OCI-M1 (cell line): ENCODE data around the gene ADGRA3.

ENCODE experiments used
- DNase-seq: peaks from one replicate; lab custom pipeline; 2025; lab: John Stamatoyannopoulos, UW

ADGRA3 gene

DNA sequence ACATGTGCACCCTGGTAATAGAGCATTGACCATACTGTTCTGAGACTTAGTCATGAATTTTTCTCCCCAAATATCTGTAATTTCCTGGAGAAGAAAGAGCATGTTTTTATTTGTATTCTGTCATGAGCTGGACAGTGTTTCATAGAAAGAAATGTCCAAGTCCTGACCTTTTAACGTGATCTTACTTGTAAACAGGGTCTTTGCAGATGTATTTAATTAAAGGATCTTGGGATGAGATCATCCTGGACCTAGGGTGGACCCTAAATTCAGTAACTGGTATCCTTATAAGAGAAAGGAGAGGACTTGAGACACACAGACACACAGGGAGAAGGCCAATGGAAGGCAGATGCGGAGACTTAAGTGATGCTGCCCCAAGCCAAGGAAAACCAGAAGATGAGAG lies 3.6 kb downstream of the ADGRA3 start:
- no peak for DNase-seq

DNA sequence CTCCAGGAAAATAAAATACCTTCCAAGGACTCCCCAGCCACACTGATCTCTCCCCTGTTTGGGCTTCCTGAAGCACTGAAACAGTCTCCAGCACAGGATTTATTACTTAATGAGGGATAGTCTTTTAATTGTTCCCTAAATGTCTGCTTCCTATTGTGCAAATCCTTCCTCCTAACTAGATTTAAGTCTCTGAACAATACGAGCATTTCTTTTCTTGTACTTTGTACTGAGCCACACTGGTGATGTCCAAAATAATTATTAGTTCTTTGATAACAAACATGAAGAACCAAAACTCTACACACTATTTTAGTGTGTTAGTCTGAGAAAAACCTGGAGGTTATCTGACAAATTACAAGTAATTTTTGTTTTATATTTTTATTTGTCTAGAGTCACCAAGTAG lies 5.1 kb downstream of the ADGRA3 start:
- DNase-seq: no peak

DNA sequence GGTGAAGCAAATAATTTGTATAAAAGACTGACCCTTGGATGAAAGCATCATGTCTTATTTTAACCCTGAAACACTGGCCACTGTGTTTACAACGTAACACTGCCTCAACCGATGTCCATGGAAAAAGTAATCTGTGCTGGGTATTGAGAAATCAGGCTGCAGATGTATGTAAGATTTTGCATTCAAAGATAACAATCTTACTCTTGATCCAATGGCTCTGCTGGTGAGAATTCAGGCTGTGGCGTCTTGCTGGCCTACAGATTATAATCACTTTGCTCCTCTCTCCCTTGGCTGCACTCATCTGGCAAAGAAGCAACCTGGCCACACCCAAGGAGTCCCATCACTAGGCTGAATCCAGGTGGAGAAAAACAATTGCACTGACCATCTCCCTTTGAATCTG lies 7.5 kb downstream of the ADGRA3 start:
- no peak for DNase-seq

DNA sequence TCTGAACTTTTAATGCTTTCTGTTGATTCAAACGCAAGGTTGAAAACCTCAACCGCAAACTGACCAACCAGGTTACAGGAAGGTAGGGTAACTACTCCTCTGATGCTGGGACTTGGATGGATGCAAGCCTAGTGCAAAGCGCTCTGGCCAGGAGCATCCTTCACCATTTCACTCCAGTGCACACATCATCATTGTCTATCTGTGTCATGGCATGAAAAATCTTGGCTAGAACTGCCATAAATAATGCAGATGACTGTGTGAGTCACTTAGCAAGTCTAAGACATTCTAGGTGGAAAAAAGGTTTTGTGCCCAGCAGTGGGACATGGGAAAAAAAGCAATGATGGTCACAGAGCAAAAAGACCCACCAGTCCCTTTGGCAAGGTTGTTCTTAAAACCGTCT lies 10.9 kb downstream of the ADGRA3 start:
- no peak for DNase-seq

DNA sequence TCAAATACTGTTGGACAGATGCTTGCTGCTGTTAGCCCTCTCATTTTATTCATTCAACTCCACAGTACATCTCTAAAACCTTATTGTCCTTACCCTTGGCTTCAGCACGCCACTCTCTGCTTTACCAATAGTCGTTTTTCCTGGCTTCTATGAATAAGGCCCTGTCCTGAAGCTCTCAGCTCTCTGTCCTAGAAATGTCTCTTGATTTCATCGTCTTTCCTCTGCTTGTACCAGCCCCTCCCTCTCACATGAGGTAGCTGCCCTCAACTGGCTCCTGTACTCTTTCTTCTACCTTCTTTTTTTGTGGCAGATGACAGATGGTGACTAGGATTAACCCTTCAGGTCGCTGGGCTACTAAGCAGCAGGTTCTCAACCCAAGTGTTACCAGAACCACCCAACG lies 11.4 kb downstream of the ADGRA3 start:
- no peak for DNase-seq

DNA sequence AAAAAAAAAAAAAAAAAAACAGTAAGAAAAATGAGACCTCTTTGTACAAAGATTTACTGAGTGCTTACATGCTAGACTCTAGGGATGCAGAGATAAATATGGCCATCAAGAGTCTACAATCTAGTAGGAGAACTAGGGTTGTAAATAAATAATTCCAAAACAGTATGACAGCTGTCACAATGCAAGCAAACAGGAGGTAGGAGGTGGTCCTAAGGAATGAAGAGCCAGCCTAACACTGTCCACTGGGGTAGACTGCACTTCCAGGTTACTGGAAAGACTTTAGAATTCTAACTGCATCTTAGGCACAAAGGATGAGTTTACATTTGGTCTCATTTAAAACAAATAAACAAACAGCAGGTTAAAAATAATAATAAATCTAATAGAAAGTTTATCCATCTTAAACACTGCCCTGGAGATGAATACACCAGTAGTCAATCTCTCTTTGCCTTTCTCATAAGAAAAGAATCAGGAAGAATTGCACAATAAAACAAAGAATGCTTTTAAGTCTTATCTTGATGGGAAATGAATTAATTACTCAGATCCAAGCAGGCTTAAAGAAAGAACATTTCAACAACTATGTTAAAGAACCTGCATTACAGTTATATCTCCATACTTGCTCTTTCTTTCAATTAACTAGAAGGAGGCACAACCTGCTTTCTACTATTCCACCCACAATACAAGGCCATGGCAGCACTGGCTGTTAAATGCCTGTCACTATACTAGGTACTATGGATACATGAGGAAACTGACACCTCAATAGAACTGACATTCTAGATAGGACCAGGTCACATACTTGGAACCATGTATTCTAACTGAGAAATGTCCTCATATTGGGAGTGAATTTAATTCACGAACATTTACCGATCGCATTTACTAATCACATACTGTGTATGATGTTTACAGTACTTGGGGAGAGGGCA lies 12.7 kb downstream of the ADGRA3 start:
- DNase-seq: no peak

DNA sequence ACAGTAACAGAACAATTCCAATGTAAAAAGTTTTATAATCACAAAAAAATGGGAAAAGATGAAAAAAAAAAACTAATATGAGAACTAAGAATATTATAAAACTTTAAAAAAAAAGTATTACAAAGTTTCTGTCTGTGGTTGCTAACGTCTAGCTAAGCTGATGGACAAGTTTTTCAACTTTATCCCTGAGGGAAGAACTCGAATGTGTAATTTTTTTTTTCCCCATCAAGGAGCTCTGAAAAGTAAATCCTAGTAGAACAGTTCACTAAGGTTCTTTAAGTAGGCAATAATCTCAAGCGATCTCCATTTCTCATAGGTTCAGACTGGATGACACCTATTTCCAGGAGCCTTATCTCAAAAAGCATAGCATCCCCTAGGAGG lies 14.2 kb downstream of the ADGRA3 start:
- no peak for DNase-seq

DNA sequence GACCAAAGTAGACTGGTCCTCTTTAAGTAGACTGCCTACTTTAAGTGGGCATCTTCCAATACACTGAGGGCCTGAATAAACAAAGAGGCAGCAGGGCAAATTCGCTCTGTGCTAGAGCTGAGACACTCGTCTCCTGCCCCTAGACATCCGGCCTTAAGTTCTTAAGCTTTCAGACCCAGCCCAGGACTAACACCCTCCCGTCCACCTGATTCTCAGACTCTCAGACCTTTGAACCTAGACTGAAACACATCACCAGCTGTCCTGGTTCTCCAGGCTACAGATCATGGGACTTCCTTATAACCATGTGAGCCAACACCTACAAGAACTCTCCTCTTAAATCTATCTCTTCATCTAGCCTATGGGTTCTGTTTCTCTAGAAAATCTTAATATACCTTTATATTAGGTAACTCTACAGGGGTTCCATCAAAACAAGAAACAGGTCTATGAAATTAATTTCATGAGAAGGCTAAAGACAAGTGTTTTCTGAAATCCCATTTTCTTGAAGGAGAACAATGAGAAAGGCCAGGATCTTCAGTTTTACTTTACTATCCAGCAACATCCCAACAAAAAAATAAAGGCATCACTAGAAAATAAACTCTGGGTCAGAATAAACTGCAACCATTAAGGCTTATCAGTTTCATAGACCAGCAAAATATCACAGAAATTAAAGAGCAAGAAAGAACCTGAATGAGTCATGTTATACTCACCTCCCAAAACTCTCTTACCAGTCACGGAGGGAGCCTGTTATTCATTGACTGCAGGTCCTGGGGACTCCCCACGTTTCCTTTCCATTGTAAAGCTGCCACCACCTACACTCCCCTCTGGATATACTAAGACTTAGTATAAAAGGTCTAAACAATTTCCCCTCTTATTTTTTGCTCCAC lies 14.8 kb downstream of the ADGRA3 start:
- no peak for DNase-seq

DNA sequence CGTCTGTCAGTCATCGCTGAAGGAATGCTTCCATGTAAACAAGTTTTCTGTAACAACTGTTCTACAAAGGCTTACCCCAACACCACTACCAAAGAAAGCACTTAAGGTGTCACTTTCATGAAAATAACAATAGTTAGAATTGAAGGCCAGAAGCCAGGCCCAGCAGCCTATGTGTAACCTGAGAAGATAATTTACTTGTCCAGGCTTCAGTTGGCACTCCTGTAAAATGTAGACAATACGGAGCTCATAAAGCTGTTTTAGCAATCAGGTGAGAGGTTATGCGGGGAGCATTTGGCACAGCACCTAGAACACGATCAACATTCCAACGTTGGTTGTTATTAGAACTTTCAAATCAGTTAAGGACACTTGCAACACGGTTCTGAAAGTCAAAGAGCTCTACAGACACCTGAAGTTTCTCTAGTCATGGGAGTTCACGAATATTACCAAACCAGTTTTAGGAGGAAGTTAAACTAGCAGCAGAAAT lies 15.7 kb downstream of the ADGRA3 start:
- DNase-seq: no peak

DNA sequence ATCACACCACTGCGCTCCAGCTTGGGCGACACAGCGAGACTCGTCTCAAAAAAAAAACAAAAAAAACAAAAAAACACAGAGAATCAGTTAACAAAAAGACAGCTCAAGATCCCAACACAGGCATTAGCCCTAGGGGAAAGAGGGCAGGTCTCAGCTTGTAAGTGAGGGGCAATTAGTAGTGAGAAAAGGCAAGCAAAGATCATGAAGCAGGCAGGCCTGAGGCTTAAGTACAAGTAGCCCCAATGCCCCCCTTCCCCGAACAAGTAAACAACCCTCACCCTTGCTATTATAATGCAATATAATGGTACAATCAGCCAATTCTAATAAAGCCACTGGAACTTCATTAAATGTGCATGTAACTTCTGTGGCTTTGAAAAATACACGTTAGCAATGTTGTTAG lies 17.0 kb downstream of the ADGRA3 start:
- DNase-seq: no peak

DNA sequence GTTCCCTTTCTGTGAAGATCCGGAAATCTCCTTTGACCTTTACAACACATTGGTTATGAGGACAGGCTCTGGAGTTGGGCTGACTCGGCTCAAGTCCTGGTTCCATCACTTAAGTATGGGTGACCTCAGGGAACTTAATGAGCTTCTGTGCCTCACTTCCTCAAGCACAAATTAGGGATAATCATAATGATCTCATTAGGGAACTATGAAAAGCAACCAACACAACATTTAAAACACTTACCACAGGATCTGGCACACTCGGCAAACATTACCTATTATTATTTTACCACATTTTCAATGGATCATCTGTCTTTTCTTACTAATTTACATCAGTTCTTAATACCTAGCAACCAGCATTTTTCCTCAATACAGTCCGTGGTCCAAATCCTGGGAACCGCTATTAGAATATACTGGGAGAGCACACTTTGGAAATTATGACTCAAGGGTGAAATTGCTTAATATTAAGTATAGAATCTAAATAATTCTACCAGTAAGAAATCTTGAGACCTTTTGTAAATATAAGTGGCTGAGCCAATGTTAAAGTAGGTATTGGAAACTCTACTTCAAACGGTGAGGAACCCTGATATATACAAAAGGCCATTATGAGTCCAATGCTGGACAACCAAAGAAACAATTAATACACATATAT lies 19.6 kb downstream of the ADGRA3 start:
- no peak for DNase-seq

DNA sequence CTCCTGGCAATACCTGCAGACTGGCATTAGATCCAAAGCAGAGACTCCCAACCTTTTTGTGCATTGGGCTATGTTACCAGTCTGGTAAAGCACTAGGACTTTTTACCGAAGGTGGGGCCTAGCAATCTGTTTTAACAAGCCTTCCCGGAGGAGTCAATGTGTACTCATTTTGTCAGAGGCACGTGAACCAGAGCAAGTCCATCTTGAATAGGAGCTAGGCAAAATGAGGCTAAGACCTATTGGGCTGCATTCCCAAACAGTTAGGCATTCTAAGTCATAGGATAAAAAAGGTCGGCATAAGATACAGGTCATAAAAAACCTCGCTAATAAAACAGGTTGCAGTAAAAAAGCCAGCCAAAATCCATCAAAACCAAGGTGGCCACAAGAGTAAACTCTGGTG lies 22.3 kb downstream of the ADGRA3 start:
- DNase-seq: no peak

DNA sequence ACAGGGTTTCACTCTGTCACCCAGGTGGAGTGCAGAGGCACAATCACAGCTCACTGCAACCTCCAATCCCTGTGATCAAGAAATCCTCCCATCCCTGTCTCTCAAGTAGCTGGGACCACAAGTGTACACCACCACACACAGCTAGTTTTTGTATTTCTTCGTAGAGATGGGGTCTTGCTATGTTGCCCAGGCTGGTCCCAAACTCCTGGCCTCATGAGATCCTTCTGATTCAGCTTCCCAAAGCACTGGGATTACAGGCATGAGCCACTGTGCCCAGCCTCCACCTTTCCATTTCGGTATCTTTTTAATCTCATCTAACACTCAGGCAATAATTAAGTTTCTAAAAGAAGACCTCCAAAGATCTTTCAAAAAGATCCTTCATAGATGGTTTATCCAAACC lies 22.9 kb downstream of the ADGRA3 start:
- no peak for DNase-seq

DNA sequence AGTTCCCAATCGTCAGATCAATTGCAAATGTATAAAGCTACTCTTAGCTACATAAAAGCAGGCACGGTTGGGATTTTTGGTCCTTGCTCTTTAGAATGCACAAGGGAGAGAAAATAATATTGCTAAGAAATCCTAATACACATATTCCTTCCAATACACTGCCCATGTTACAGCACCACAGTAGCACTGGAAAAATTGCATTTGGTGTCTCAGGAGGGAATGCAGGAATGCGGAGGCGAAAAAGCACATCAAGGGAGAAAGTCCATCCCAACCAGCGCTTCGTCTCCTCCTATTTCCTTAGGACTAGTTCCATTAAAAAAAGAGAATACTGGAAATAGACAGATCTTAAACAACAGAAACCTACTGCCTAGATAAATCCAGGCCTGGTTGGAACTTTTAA lies 23.9 kb downstream of the ADGRA3 start:
- DNase-seq: no peak

DNA sequence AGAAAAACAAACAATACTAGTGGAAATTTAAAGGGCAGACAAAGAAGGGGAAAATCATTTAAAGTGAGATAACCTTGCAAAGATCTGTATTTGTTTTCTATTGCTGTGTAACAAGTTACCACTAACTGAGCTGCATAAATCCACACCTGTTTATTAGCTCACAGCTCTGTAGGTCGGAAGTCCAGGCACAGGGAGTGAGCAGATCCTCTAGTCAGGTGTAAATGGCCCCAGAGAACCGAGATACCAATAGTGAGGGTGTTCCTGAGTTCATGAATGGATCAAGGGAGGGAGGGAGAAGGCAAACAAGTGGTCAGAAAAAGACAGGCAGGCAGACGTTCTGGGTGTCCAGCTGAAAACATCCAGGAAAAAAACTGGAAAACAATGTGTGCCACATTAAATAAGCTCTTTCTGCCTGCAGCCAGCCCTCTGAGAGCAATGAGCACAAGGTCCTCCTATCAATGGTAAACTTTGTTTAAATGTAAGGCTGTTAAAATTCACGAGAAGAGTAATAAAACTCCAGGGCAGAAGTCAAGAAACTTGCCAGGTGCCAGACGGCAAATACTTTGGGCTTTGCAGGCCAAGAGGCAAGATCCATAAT lies 25.0 kb downstream of the ADGRA3 start:
- DNase-seq: no peak

DNA sequence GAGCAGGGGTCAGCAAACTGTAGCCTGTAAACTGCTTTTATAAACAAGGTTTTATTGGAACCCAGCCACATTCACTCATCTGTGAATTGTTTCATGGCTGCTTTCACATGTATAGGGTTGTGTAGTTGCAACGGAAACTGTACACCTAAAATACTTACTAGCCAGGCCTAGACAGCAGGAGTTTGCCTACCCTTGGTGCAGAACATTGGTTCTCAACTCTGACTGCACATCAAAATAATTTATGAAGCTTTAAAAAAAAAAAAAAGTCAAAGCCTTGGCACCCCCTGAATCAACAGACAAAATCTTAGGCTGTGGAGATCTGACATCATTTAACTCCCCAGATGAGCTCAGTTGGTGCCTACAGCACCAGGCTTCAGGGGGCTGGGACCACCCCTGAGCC lies 27.8 kb downstream of the ADGRA3 start:
- no peak for DNase-seq

DNA sequence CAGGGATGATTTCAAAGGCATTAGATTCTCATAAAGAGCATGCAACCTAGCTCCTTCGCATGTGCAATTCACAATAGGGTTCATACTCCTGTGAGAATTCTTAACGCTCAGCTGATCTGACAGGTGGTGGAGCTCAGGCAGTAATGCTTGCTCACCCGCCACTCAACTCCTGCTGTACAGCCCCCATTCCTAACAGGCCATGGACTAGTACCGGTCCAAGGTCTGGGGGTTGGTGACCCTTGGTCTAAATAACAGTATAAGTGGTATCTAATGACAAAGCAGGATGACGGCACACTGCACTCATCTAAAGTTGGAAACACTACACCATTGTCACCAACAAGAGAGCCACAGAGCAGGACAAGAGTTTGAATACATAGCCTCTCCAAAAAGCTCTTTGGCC lies 28.5 kb downstream of the ADGRA3 start:
- DNase-seq: no peak

DNA sequence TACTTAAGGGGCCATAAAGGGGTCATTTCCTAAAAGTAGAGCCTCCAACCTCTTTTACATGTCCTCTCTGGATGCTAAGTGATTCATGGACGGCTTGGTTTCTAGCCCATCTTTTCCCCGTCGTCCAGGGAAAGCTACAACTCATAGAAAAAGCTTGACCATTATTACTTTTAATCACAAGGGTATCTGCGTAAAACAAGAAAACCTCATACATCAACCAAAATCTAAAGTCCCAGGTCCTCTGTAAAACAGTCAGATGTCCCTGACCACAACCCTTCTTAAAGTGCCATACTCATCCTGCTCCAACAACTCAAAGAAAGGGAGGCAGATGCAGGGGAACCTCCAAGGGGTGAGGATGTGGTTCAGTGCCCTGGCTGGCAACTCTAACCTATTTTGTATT lies 29.6 kb downstream of the ADGRA3 start:
- DNase-seq: no peak

DNA sequence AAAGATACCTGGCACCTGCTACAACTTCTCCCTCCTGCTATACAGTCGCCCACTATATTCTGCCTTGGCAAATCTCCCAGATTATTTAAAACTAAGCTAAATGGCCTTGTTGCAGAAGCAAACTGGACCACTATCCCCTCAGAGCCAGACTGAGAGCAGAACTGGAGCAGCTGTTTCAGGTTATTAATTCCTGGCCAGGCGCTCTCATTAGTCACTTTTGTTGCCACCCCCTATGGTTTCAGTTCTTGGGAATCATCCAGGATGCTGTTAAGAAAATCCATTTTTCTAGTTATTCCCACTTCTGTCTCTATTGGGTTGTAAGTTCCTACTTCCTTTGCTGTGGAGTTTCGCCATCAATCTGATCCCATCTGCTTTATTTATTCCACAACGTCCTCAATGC lies 30.1 kb downstream of the ADGRA3 start:
- no peak for DNase-seq

DNA sequence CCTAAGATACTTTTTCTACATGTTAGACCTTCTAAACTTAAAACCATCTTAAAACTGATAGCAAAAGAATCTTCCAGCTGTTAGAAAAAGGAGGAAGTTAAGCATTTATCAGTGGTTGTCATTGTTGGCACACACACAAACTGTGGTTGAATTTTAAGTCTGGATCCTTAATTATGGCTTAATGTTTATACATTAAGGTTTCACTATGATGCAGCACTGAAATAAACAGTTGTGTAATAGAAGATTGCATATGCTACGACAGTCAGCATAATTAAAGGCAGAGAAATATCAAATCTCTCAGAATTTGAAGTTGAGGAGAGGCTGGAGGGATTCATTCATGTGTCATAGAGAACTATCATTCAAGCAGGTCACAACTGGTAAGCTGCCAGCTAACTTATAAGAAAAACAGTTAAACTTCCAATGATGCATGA lies 32.3 kb downstream of the ADGRA3 start:
- DNase-seq: peak; percentile 92

DNA sequence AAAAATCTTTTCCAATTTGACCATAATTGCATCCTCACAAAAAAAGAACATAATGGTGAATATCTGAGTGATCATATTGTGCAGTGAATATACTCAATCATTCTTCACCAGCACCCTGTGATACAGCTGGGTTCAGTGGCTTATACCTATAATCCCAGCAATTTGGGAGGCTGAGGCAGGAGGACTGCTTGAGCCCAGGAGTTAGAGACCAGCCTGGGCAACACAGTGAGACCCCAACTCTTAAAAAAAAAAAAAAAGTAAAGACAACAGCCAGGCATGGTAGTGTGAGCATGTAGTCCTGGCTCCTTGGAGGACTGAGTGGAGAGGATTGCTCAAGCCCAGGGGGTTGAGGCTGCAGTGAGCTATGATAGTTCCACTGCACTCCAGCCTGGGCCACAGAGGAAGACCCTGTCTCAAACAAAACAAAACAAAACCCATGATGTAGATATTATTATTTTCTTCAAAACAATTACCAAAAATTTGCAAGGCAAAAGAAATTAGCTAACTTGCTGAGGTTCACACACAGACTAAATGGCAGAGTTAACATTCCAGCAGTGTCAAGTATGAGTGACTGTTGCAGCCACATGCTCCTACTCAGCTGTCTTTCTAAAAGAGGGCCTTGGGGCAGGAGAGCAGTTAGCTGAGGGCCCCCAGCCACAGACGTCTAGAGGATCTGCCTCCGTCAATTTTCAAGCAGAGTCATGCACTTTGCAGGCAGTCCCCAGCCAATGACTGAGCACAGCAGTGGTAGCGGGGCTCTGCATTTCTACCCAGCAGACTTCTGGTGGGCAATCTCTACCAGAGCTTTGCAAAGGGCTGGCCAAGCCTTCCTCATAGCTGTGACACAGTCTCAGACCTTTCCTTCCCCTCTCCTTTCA lies 33.4 kb downstream of the ADGRA3 start:
- peak; percentile 32 for DNase-seq
